ENCODE results near the gene DBI. TPM values are rescaled to one million over a fixed set of nuclear protein-coding genes. Genes with fewer than 3 reads are reported as not detected.

DBI gene
- polyA plus RNA-seq, 1 of the 3 experiments (the other 2 are of a cell fraction), result 150 TPM

GRCh38 chr2:119385466-119385865 is 18.7 kb downstream of the DBI start:
- ChIA-PET POLR2A (no interaction called here), CTCF (interaction anchor here (1.0 kb wide), 1 partner anchor 40 kb away, joined by 3 read pairs; no protein-coding TSS in a partner anchor)
- Histone ChIP-seq H3K27ac (ENCODE audit: low read depth in 2 of 2, low read length in 1 of 2) (no peak overlapping the region), H3K4me1 (ENCODE audit: control insufficient read depth in 1 of 2, insufficient read depth in 2 of 2, low read depth in 1 of 2, low read length in 1 of 2) (peaks cover 14 to 24% of the 10 kb centered on the region in 2 experiments; a peak in 3 of 4 replicates), H3K4me2 (no peak overlapping the region), H4K20me1 (ENCODE audit: insufficient read depth) (no peaks in the 10 kb centered on the region), H3K4me3 (ENCODE audit: low read depth in 2 of 2, low read length in 1 of 2) (no peak overlapping the region), H3K27me3 (ENCODE audit: insufficient read depth) (no peaks in the 10 kb centered on the region), H3K9ac (no peak overlapping the region), H3K36me3 (replicated peaks in 1 of 2; ENCODE audit: control insufficient read depth in 1 of 2, insufficient read depth in 2 of 2, low read length in 1 of 2) (no peaks in the 10 kb centered on the region), H3K79me2 (ENCODE audit: insufficient read depth) (no peaks in the 10 kb centered on the region), H3K9me2 (no peaks in the 10 kb centered on the region), H3F3A (replicated peaks; ENCODE audit: insufficient read depth) (no peaks in the 10 kb centered on the region), H3K9me3 (no peaks in the 10 kb centered on the region), H2AFZ (ENCODE audit: low read depth) (no peak overlapping the region)
- 60% methylated on average over 3 of the region's 3 CpGs for WGBS (ENCODE audit: low lambda C conversion rate)
- no peak for DNase-seq
- TF ChIP-seq ELF1 (IDR thresholded peaks at IDR 0.05) (no peak), FOXM1 (IDR thresholded peaks at IDR 0.05; ENCODE audit: low read depth) (no peak), TEAD4 (IDR thresholded peaks at IDR 0.05; ENCODE audit: borderline replicate concordance, insufficient read depth) (no peak), YY1 (IDR thresholded peaks at IDR 0.05; ENCODE audit: low read depth) (no peak), CTCF (IDR thresholded peaks at IDR 0.05) (no peak), RAD21 (IDR thresholded peaks at IDR 0.05; ENCODE audit: low read length) (no peak), GABPA (IDR thresholded peaks at IDR 0.05; ENCODE audit: low read depth) (no peak), NRF1 (IDR thresholded peaks at IDR 0.05; ENCODE audit: low read depth, low read length) (no peak), NFIC (IDR thresholded peaks at IDR 0.05; ENCODE audit: borderline replicate concordance) (no peak), MEF2A (IDR thresholded peaks at IDR 0.05; ENCODE audit: borderline replicate concordance, low read depth) (no peak), USF2 (IDR thresholded peaks at IDR 0.05; ENCODE audit: borderline replicate concordance, low read depth, low read length) (no peak), REST (IDR thresholded peaks at IDR 0.05; ENCODE audit: low read depth, low read length) (no peak), TAF1 (IDR thresholded peaks at IDR 0.05; ENCODE audit: borderline replicate concordance, low read depth, low read length) (no peak), JUND (IDR thresholded peaks at IDR 0.05) (no peak), ZBTB33 (IDR thresholded peaks at IDR 0.05; ENCODE audit: borderline replicate concordance, low read depth) (no peak)

All from SK-N-SH (cell line).